GM12865 (cell line): ENCODE results near the gene FBH1.

Experiments used
- DNase-seq: peaks from one replicate; pipeline ENCODE4 v3.0.0; 2010; ENCODE audit warnings: low read depth
- H3K4me3 ChIP-seq: 2 replicates; pipeline ENCODE4 v1.5.1; 2011; ENCODE audit warnings: mild to moderate bottlenecking, low read depth, low read length, control low read depth
- CTCF ChIP-seq: IDR thresholded peaks from 2 replicates; pipeline ENCODE4 v1.5.1; 2011; ENCODE audit warnings: low read length, control low read depth, low read depth, inconsistent platforms; ENCODE audit not compliant: insufficient read depth; ENCODE audit errors: missing control alignments

Gene FBH1

DNA sequence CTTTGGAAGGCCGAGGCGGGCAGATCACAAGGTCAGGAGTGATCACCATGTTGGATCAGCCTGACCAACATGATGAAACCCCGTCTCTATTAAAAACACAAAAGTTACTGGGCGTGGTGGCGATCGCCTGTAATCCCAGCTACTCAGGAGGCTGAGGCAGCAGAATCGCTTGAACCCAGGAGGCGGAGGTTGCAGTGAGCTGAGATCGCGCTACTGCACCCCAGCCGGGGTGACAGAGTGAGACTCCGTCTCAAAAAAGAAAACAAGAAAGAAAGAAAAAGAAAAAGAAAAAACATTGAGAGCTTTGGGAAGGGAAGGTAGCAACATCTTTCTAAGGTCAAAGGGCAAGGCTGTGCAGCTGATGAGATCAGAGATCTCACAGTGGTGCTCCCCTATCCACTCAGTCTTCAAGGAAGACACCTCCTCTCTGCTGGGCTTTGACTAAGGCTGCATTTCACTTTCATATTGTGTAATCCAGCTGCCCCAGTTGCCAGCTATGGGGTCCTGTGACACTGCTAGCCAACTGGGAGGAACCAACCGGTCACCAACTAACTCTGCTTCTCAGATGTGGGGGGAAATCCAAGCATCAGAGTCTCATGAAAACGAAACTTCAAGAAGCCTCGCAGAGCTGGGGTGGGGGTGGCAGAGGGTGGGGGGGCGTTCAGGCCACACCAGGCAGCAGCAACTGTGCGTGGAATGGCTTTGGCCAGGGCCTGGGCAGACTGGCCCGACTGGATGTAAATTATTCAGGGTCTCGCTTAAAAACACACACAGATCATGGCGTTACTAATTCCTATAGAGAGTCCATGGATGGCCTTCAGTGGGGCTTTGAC lies 85.8 kb downstream of the FBH1 start:
- no peak for TF ChIP-seq CTCF
- peak overlapping the region; percentile 83 for H3K4me3 ChIP-seq
- DNase-seq: peak; percentile 95

DNA sequence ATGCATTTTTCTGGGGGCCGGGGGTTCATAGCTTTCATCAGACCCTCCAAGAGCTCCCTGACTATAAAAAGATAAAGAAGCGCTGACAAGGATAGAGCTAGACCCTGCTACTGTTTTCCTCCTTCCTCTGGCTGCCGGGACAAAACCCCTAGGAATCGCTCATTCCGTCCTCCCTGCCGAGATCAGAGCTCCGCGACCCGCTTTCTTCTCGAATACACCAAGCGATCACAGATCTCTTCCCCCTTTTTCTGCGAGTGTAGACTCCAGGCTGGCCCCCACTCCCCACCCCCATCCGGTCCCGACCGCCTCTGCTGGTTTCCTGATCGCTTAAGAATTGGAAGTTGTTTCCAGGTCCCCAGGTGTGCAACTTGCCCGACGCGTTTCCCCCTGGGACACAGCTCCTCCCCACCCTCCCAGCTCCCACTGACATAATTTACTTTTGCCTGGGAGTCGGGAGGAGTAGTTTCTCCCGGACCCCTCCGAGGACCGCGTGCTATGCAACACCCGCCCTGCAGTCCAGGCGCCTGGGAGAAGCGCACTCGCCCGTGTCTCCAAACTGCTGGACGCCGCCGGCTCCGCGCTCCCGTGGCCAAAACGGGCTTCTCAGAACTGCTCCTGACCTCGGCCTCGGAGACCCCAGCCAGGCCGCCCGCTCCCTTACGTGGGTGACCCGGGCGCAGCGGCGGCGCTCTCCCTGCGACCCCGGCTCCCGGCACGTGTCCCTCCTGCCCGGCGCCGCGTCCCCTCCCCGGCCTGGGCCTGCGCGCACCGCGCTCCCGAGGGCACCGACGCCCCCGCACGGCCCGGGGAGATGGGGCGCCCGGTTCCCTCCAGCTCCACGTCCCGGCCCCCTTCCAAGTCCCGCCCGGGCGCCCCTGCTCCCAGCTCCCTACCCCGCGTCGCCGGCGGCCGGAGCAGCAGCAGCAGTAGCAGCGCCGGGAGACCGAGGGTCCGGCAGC lies 86.7 kb downstream of the FBH1 start:
- H3K4me3 ChIP-seq: peak overlapping the region; percentile 83
- TF ChIP-seq CTCF: no peak
- DNase-seq: peak; percentile 57

DNA sequence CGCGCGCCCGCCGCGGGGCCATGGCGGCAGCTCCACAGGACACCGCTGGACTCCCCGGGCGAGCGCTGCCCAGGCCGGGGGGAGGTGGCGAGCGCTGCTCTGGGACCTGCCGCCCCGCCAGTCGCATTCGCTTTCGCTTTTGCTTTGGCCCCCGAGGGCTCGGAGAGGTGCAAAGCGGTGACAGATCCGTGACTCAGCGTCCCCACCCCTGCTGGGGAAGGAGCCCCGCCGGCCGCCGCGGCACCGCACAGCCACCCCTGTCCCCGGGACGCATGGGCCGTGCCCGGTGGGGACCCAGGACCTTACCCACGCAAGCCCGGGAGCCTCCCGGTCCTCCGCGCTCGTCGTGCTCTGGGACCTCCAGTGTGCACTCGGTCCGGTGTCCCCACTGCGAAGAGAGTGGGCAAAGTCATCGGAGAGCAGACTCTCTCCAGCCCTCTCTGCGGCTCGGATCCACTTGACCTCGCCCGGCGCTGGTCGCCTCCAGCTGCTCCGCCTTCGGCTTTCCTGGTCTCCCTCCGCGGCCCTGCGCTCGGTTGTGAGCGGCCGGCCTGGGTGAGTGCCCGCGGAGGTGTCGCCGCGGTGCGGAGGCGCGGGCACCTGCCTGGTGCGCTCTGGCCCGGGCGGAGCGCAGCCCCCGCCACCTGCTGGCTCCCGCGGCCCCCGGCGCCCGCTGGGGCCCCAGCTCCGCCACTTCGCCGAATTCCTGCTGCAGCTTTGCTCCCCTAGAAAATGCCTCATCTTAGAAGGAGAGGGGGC lies 87.6 kb downstream of the FBH1 start, which contains the start of gene IL15RA:
IL15RA (minus strand) TSS at position 73 of the 759 bp plus-strand sequence; CDS start at position 22, 51 bp downstream.
- H3K4me3 ChIP-seq: peak within 1 kb of the TSS; percentile 83
- DNase-seq: peak; percentile 88
- peak; percentile 42 for TF ChIP-seq CTCF

DNA sequence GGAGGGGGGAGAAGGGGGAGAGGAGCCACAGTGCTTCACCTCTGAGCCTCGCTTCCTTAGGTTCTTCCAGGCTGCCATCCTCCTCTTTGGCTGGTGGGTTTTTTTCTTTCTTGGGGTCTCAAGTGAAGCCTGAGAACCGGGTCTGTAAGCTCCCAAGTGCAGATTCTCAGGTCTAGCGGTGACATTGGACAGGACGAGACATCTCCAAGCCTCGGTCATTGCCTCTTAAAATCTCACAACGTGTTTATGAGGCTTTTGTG lies 88.1 kb downstream of the FBH1 start:
- no peak for DNase-seq
- peak overlapping the region; percentile 83 for H3K4me3 ChIP-seq

DNA sequence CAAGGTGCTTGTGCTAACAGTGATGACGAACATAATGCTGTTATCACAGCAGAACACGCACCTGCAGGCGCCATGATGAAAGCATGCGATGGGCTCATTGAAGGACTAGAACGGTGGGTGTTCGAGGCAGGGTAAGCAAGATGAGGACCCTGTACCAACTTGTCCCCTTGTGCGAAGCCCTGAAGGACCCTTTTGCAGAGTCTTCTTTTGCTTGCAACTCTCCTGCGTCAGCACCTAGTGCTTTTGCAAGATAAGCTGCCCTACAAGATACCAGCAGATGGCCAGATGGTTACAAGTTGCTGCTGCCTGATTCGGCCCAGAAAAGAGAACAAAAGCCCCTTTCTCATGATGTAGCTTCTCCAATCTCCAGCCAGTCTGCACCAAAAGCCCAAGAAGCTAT lies 91.5 kb downstream of the FBH1 start:
- DNase-seq: no peak
- no peak overlapping the region for H3K4me3 ChIP-seq
- TF ChIP-seq CTCF: no peak

More for the DNA sequence above, 88.1 kb downstream of the FBH1 start:
- no peak for TF ChIP-seq CTCF

DNA sequence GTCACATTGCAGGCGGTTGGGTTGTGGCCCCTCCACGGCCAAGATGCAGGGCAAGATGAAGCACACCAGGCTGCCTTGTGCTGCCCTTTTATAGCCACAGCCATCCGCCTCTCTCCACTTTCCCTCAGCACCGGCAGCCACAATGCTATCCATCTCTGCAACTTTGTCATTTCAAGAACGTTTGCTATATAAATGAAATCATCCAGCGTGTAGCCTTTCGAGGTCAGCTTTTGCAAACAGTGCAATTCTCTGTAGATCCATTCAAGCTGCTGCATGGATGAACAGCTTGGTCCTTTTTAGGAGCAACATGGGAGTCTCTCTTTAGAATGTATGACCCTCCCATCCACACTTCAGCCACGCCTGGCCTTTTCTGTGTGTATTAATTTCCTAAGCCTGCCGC lies 93.7 kb downstream of the FBH1 start:
- H3K4me3 ChIP-seq: no peak overlapping the region
- DNase-seq: no peak
- TF ChIP-seq CTCF: no peak
